Measurements from ENCODE around the gene LOXL3.

LOXL3 gene

GRCh38 chr2:74551530-74551929 is 2.2 kb downstream of the LOXL3 start:
- DNase-seq, result no peak

GRCh38 chr2:74550231-74550630 is 3.5 kb downstream of the LOXL3 start:
- no peak for DNase-seq

- peak in 1 of 2 experiments; percentile 50 for DNase-seq
Observed at GRCh38 chr2:74548900-74549826, 4.6 kb downstream of the LOXL3 start.

GRCh38 chr2:74548285-74548899 is 5.3 kb downstream of the LOXL3 start:
- DNase-seq, result no peak

GRCh38 chr2:74546004-74546403 is 7.7 kb downstream of the LOXL3 start:
- no peak for DNase-seq

- DNase-seq, result peak in 1 of 2 experiments; percentile 14
Observed at GRCh38 chr2:74544634-74545033, 9.1 kb downstream of the LOXL3 start.

GRCh38 chr2:74542978-74543377 is 10.8 kb downstream of the LOXL3 start:
- no peak for DNase-seq

- no peak for DNase-seq
Observed at GRCh38 chr2:74540291-74540690, 13.5 kb downstream of the LOXL3 start.

GRCh38 chr2:74538881-74539339 is 14.8 kb downstream of the LOXL3 start:
- DNase-seq, result no peak

GRCh38 chr2:74537140-74537539 is 16.6 kb downstream of the LOXL3 start:
- no peak for DNase-seq

GRCh38 chr2:74536166-74536950 is 17.4 kb downstream of the LOXL3 start:
- DNase-seq, result no peak

- no peak for DNase-seq
Observed at GRCh38 chr2:74535440-74535965, 18.2 kb downstream of the LOXL3 start.

- no peak for DNase-seq
Observed at GRCh38 chr2:74534411-74534810, 19.3 kb downstream of the LOXL3 start.

- no peak for DNase-seq
Observed at GRCh38 chr2:74533464-74533863, 20.3 kb downstream of the LOXL3 start.

- peak in 1 of 2 experiments; percentile 60 for DNase-seq
Observed at GRCh38 chr2:74532222-74532621, 21.5 kb downstream of the LOXL3 start.

- DNase-seq, result no peak
Observed at GRCh38 chr2:74531666-74532065, 22.1 kb downstream of the LOXL3 start.

GRCh38 chr2:74530239-74531187 is 23.2 kb downstream of the LOXL3 start:
- peak in 1 of 2 experiments; percentile 41 for DNase-seq

- peak; percentile 93 to 96 for DNase-seq
Observed at GRCh38 chr2:74529357-74530238, 24.1 kb downstream of the LOXL3 start, which contains the start of the genes AUP1 and HTRA2. Gene AUP1, minus strand, starts transcription at chr2:74529706. Its CDS starts 77 bp downstream, at chr2:74529629. Gene HTRA2, plus strand, starts transcription at chr2:74529933. Its CDS starts 74 bp downstream, at chr2:74530007.

GRCh38 chr2:74528600-74529356 is 25.0 kb downstream of the LOXL3 start:
- DNase-seq, result no peak

GRCh38 chr2:74527741-74528140 is 26.0 kb downstream of the LOXL3 start:
- no peak for DNase-seq
